Activated naive CD4-positive, alpha-beta T cell treated with anti-CD3 and anti-CD28 coated beads, Interleukin-2, amount 50 U/mL, for 24 hours (primary cell): Measurements from ENCODE around the gene CYP2U1.

Source experiments
- H3K27ac Mint-ChIP-seq: one replicate; pipeline ENCODE4 v1.8.0; 2021; ENCODE audit warnings: mild to moderate bottlenecking, mixed read lengths
- H3K27me3 Mint-ChIP-seq: one replicate; pipeline ENCODE4 v1.8.0; 2021; ENCODE audit warnings: mixed read lengths
- H3K36me3 Mint-ChIP-seq: one replicate; pipeline ENCODE4 v1.8.0; 2021; ENCODE audit warnings: mixed read lengths
- H3K4me1 Mint-ChIP-seq: one replicate; pipeline ENCODE4 v1.8.0; 2021; ENCODE audit warnings: mixed read lengths
- H3K4me3 Mint-ChIP-seq: one replicate; pipeline ENCODE4 v1.8.0; 2021; ENCODE audit warnings: mild to moderate bottlenecking, mixed read lengths
- H3K9me3 Mint-ChIP-seq: one replicate; pipeline ENCODE4 v1.8.0; 2021; ENCODE audit warnings: mixed read lengths

CYP2U1 gene

GRCh38 chr4:107989537-107990386 lies 58.4 kb downstream of the CYP2U1 start, which contains the start of gene HADH:
HADH (plus strand) TSS chr4:107989889; CDS start chr4:107989933, 44 bp downstream.
- no peaks in the 10 kb centered on the region for H3K36me3 Mint-ChIP-seq
- peaks cover 78% of the 10 kb centered on the region for H3K4me1 Mint-ChIP-seq
- H3K4me3 Mint-ChIP-seq = peak within 1 kb of the TSS; percentile 92
- H3K27me3 Mint-ChIP-seq = no peaks in the 10 kb centered on the region
- H3K27ac Mint-ChIP-seq = peak within 1 kb of the TSS; percentile 92
- no peaks in the 10 kb centered on the region for H3K9me3 Mint-ChIP-seq

GRCh38 chr4:107991945-107992630 lies 60.7 kb downstream of the CYP2U1 start:
- H3K4me3 Mint-ChIP-seq = peak overlapping the region; percentile 92
- peaks cover 79% of the 10 kb centered on the region for H3K4me1 Mint-ChIP-seq
- H3K9me3 Mint-ChIP-seq = no peaks in the 10 kb centered on the region
- no peak overlapping the region for H3K27ac Mint-ChIP-seq
- H3K36me3 Mint-ChIP-seq = peaks cover 7% of the 10 kb centered on the region
- no peaks in the 10 kb centered on the region for H3K27me3 Mint-ChIP-seq

GRCh38 chr4:107993969-107994368 lies 62.6 kb downstream of the CYP2U1 start:
- no peak overlapping the region for H3K27ac Mint-ChIP-seq
- no peaks in the 10 kb centered on the region for H3K9me3 Mint-ChIP-seq
- peaks cover 72% of the 10 kb centered on the region for H3K4me1 Mint-ChIP-seq
- H3K4me3 Mint-ChIP-seq = no peak overlapping the region
- H3K27me3 Mint-ChIP-seq = no peaks in the 10 kb centered on the region
- H3K36me3 Mint-ChIP-seq = peaks cover 9% of the 10 kb centered on the region

- Mint-ChIP-seq H3K9me3 (no peaks in the 10 kb centered on the region), H3K27me3 (no peaks in the 10 kb centered on the region), H3K36me3 (peaks cover 15% of the 10 kb centered on the region), H3K4me3 (no peak overlapping the region), H3K4me1 (peaks cover 72% of the 10 kb centered on the region), H3K27ac (peak overlapping the region; percentile 13)
These were observed 63.5 kb downstream of the CYP2U1 start for GRCh38 chr4:107994894-107995293.

- no peaks in the 10 kb centered on the region for H3K27me3 Mint-ChIP-seq
- H3K4me3 Mint-ChIP-seq = no peak overlapping the region
- H3K9me3 Mint-ChIP-seq = no peaks in the 10 kb centered on the region
- H3K27ac Mint-ChIP-seq = no peak overlapping the region
- H3K36me3 Mint-ChIP-seq = peaks cover 23% of the 10 kb centered on the region
- H3K4me1 Mint-ChIP-seq = peaks cover 68% of the 10 kb centered on the region
These were observed 65.8 kb downstream of the CYP2U1 start for GRCh38 chr4:107996949-107997788.

GRCh38 chr4:107997794-107998193 lies 66.4 kb downstream of the CYP2U1 start:
- Mint-ChIP-seq H3K4me1 (peaks cover 69% of the 10 kb centered on the region), H3K27me3 (no peaks in the 10 kb centered on the region), H3K9me3 (no peaks in the 10 kb centered on the region), H3K27ac (no peak overlapping the region), H3K36me3 (peaks cover 23% of the 10 kb centered on the region), H3K4me3 (no peak overlapping the region)

GRCh38 chr4:107999932-108000539 lies 68.7 kb downstream of the CYP2U1 start:
- Mint-ChIP-seq H3K27ac (peak overlapping the region; percentile 13), H3K4me1 (peaks cover 68% of the 10 kb centered on the region), H3K27me3 (no peaks in the 10 kb centered on the region), H3K36me3 (peaks cover 23% of the 10 kb centered on the region), H3K9me3 (no peaks in the 10 kb centered on the region), H3K4me3 (no peak overlapping the region)

GRCh38 chr4:108001540-108002135 lies 70.3 kb downstream of the CYP2U1 start:
- peaks cover 18% of the 10 kb centered on the region for H3K36me3 Mint-ChIP-seq
- H3K27me3 Mint-ChIP-seq = no peaks in the 10 kb centered on the region
- no peaks in the 10 kb centered on the region for H3K9me3 Mint-ChIP-seq
- no peak overlapping the region for H3K27ac Mint-ChIP-seq
- H3K4me3 Mint-ChIP-seq = no peak overlapping the region
- H3K4me1 Mint-ChIP-seq = peaks cover 64% of the 10 kb centered on the region
